ENCODE measurements around the gene RPS2.
"Not testable (repeated sequence)": the region's sequence is repeated elsewhere in the genome, so short reads cannot be mapped to it uniquely, and the experiment has no call there.

RPS2 gene

GRCh38 chr16:1964506-1965395 lies at the start of gene RPS2:
Gene RPS2, minus strand, starts transcription at chr16:1964826. Its CDS starts 201 bp downstream, at chr16:1964625.
- peak; percentile 100 for DNase-seq

GRCh38 chr16:2013527-2013926 lies 48.9 kb upstream of the RPS2 start:
- no peak for DNase-seq

- DNase-seq, result not testable (repeated sequence)
Observed at GRCh38 chr16:2011726-2012125, 47.1 kb upstream of the RPS2 start.

- DNase-seq, result peak; percentile 84
Observed at GRCh38 chr16:2009791-2010510, 45.3 kb upstream of the RPS2 start, which contains the start of gene ZNF598. Gene ZNF598, minus strand, starts transcription at chr16:2009821.

- peak; percentile 40 for DNase-seq
Observed at GRCh38 chr16:2009164-2009711, 44.6 kb upstream of the RPS2 start.

- DNase-seq, result no peak
Observed at GRCh38 chr16:2008631-2009163, 44.1 kb upstream of the RPS2 start.

GRCh38 chr16:2008009-2008526 lies 43.4 kb upstream of the RPS2 start:
- no peak for DNase-seq

GRCh38 chr16:2007081-2007836 lies 42.6 kb upstream of the RPS2 start:
- DNase-seq, result no peak

- no peak for DNase-seq
Observed at GRCh38 chr16:2006317-2006716, 41.7 kb upstream of the RPS2 start.

GRCh38 chr16:2005646-2006045 lies 41.0 kb upstream of the RPS2 start:
- DNase-seq, result no peak

- no peak for DNase-seq
Observed at GRCh38 chr16:2004795-2005517, 40.3 kb upstream of the RPS2 start.

GRCh38 chr16:2003827-2004641 lies 39.4 kb upstream of the RPS2 start:
- peak; percentile 90 for DNase-seq

GRCh38 chr16:2003231-2003826 lies 38.7 kb upstream of the RPS2 start:
- no peak for DNase-seq

GRCh38 chr16:2002406-2003230 lies 38.0 kb upstream of the RPS2 start:
- DNase-seq, result no peak

- DNase-seq, result peak; percentile 4
Observed at GRCh38 chr16:2001456-2002355, 37.1 kb upstream of the RPS2 start.

- DNase-seq, result peak; percentile 4
Observed at GRCh38 chr16:2001035-2001434, 36.4 kb upstream of the RPS2 start.

- no peak for DNase-seq
Observed at GRCh38 chr16:1999866-2000514, 35.4 kb upstream of the RPS2 start.
